ENCODE measurements around the gene TMIE. TPM values are rescaled to one million over a fixed set of nuclear protein-coding genes. Genes with fewer than 3 reads are reported as not detected.

TMIE gene
- total RNA-seq, 4 donors from 2014 or later = 0.59 to 0.78 (median 0.72) TPM; not detected in 1

GRCh38 chr3:46693038-46693891 is 7.9 kb upstream of the TMIE start, which contains the start of gene ALS2CL:
Gene ALS2CL, minus strand, starts transcription at chr3:46693679. Its CDS starts 4,239 bp downstream, at chr3:46689440.
- Histone ChIP-seq H3K27me3 (no peaks in the 10 kb centered on the region), H3K9me3 (no peaks in the 10 kb centered on the region), H3K36me3 (peaks cover 6% of the 10 kb centered on the region), H3K27ac (peak within 1 kb of the TSS; percentile 90), H3K4me3 (peak within 1 kb of the TSS; percentile 70), H3K4me1 (peaks cover 73% of the 10 kb centered on the region)
- 1% methylated on average over 18 of the region's 71 CpGs for WGBS
- TF ChIP-seq CTCF (IDR thresholded peaks at IDR 0.05) = no peak
- TF ChIP-seq POLR2AphosphoS5 (IDR thresholded peaks at IDR 0.05) = peak in 1 of 3 donors; percentile 25
- peak; percentile 83 to 85 for DNase-seq (ENCODE audit: low spot score in 2 of 2)

DNA sequence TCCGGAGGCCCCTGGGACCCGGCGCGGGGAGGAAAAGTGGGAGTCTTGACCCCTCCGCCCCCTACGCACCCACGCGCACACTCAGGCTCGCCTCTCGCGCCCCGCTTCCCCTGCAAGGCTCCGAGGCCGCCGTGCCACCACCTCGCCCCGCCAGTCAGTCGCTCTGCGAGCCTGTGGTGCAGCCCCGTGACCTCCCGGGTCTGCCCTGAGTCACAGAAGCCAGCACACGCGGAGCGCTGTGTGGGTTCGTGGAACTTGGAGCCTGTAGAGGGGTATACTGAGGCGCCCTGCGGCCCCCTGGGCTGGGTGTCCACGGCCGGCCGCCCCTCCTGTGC is 7.3 kb upstream of the TMIE start:
- TF ChIP-seq POLR2AphosphoS5 (IDR thresholded peaks at IDR 0.05) (no peak), POLR2A (IDR thresholded peaks at IDR 0.05) (no peak), CTCF (IDR thresholded peaks at IDR 0.05) (no peak), EP300 (IDR thresholded peaks at IDR 0.05) (no peak)
- peak overlapping the region; percentile 70 for H3K4me3 ChIP-seq
- WGBS = no CpG with 5 or more reads among the region's 30 CpGs
- no peak for DNase-seq (ENCODE audit: low spot score in 2 of 2)
- H3K4me1 ChIP-seq = peaks cover 73% of the 10 kb centered on the region
- peaks cover under 1% of the 10 kb centered on the region for H3K36me3 ChIP-seq
- H3K27ac ChIP-seq = peak overlapping the region; percentile 90
- no peaks in the 10 kb centered on the region for H3K27me3 ChIP-seq
- no peaks in the 10 kb centered on the region for H3K9me3 ChIP-seq

DNA sequence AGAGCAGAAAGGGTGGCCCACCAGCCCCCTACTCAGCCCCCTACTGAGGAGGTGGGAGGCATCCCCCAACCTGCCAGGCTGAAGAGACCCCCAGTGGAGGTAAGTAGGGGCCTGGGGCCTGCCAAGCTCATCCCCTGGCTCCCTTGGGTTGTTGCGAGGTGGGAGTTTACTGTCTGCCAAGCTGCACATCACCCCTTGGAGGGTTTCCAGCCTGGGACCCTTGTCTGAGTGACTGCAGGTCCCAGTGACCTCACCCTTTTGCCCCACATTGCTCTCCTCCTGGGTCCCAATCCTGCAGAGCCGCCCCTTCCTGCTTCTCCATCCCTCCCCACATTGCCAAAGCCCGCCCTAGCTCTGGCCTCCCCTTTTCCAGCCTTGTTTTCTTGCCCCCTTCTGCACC is 6.7 kb upstream of the TMIE start:
- H3K9me3 ChIP-seq = no peaks in the 10 kb centered on the region
- WGBS = 89% methylated on average over 3 of the region's 3 CpGs
- peaks cover 69% of the 10 kb centered on the region for H3K4me1 ChIP-seq
- TF ChIP-seq CTCF (IDR thresholded peaks at IDR 0.05) = no peak
- TF ChIP-seq POLR2AphosphoS5 (IDR thresholded peaks at IDR 0.05) = no peak
- TF ChIP-seq POLR2A (IDR thresholded peaks at IDR 0.05) = no peak
- TF ChIP-seq EP300 (IDR thresholded peaks at IDR 0.05) = no peak
- H3K27me3 ChIP-seq = no peaks in the 10 kb centered on the region
- peak overlapping the region; percentile 60 for H3K27ac ChIP-seq
- DNase-seq (ENCODE audit: low spot score in 2 of 2) = no peak
- no peak overlapping the region for H3K4me3 ChIP-seq
- H3K36me3 ChIP-seq = no peaks in the 10 kb centered on the region

GRCh38 chr3:46695177-46695961 is 5.8 kb upstream of the TMIE start:
- Histone ChIP-seq H3K36me3 (no peaks in the 10 kb centered on the region), H3K27ac (peak overlapping the region; percentile 60), H3K9me3 (no peaks in the 10 kb centered on the region), H3K4me1 (peaks cover 69% of the 10 kb centered on the region), H3K4me3 (no peak overlapping the region), H3K27me3 (no peaks in the 10 kb centered on the region)
- peak in 1 of 2 donors; percentile 80 for DNase-seq (ENCODE audit: low spot score in 2 of 2)
- WGBS = 82% methylated on average over 9 of the region's 11 CpGs
- TF ChIP-seq POLR2AphosphoS5 (IDR thresholded peaks at IDR 0.05) (peak in 2 of 3 donors; percentile 26 to 48), EP300 (IDR thresholded peaks at IDR 0.05) (no peak), POLR2A (IDR thresholded peaks at IDR 0.05) (no peak), CTCF (IDR thresholded peaks at IDR 0.05) (peak; percentile 8 to 36)

Measured in suprapubic skin (tissue), 4 donors.